Measurements from ENCODE around the gene NOD2. TPM values are rescaled to one million over a fixed set of nuclear protein-coding genes. Genes with fewer than 3 reads are reported as not detected.

Gene NOD2
- total and polyA plus RNA-seq, 2 of the 13 experiments (the other 11 are each of a cell fraction or from before 2014, with no cell fraction given) = 0.27 to 0.81 TPM

DNA sequence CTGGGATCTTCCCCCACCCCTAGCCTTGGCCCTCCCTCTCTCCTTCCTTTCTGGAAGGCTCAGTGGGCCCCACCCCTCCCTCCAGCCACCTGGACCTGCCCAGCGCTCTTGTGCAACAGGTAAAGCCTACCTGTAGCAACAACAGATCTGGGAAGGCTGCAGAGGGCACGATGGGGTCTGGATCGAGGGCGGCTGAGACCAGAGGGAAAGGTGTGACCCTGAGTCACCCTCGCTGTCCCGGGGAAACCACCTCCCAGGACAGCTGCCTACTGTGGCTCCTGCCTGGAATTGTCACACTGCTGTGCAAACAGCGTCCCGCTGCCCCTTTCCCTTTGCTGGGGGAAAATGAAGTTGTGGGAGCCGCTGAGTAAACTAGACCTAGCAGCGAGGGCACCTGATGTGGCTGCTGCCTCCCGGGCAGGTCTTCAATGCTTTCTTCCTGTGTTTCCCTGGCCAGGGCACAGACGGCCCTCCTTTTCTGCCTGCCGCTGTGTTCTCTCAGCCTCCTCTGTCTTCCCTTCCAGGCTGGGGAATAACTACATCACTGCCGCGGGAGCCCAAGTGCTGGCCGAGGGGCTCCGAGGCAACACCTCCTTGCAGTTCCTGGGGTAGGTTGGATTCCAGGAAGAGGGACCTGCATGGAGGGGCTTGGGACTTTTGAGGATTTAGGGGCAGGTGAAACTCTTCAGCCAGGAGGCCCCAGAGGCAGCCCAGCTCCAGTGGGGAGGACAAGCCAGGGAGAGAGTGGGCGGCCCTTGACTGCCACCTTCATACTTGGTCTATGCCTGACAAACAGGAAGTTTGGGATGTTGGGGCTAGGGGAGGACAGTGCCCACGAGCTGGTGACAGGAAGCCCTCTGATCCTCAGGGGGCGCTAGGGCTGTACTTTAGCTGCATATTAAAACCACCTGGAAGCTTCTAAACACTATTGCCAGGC lies 26.3 kb downstream of the NOD2 start (continued):
- TF ChIP-seq ZNF646 (CRISPR knock-in tag; IDR thresholded peaks at IDR 0.05) = no peak
- TF ChIP-seq, protein P1, sequence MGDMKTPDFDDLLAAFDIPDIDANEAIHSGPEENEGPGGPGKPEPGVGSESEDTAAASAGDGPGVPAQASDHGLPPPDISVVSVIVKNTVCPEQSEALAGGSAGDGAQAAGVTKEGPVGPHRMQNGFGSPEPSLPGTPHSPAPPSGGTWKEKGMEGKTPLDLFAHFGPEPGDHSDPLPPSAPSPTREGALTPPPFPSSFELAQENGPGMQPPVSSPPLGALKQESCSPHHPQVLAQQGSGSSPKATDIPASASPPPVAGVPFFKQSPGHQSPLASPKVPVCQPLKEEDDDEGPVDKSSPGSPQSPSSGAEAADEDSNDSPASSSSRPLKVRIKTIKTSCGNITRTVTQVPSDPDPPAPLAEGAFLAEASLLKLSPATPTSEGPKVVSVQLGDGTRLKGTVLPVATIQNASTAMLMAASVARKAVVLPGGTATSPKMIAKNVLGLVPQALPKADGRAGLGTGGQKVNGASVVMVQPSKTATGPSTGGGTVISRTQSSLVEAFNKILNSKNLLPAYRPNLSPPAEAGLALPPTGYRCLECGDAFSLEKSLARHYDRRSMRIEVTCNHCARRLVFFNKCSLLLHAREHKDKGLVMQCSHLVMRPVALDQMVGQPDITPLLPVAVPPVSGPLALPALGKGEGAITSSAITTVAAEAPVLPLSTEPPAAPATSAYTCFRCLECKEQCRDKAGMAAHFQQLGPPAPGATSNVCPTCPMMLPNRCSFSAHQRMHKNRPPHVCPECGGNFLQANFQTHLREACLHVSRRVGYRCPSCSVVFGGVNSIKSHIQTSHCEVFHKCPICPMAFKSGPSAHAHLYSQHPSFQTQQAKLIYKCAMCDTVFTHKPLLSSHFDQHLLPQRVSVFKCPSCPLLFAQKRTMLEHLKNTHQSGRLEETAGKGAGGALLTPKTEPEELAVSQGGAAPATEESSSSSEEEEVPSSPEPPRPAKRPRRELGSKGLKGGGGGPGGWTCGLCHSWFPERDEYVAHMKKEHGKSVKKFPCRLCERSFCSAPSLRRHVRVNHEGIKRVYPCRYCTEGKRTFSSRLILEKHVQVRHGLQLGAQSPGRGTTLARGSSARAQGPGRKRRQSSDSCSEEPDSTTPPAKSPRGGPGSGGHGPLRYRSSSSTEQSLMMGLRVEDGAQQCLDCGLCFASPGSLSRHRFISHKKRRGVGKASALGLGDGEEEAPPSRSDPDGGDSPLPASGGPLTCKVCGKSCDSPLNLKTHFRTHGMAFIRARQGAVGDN (CRISPR knock-in tag; IDR thresholded peaks at IDR 0.05) = peak; percentile 76
- peak; percentile 27; the same call in 1 of the 2 replicates for TF ChIP-seq ZC3H4 (CRISPR knock-in tag; IDR thresholded peaks at IDR 0.05; ENCODE audit: borderline replicate concordance)
- TF ChIP-seq, protein P2, sequence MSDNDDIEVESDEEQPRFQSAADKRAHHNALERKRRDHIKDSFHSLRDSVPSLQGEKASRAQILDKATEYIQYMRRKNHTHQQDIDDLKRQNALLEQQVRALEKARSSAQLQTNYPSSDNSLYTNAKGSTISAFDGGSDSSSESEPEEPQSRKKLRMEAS (IDR thresholded peaks at IDR 0.05) = peak; percentile 12; the same call in 1 of the 2 replicates
- TF ChIP-seq, protein P3, sequence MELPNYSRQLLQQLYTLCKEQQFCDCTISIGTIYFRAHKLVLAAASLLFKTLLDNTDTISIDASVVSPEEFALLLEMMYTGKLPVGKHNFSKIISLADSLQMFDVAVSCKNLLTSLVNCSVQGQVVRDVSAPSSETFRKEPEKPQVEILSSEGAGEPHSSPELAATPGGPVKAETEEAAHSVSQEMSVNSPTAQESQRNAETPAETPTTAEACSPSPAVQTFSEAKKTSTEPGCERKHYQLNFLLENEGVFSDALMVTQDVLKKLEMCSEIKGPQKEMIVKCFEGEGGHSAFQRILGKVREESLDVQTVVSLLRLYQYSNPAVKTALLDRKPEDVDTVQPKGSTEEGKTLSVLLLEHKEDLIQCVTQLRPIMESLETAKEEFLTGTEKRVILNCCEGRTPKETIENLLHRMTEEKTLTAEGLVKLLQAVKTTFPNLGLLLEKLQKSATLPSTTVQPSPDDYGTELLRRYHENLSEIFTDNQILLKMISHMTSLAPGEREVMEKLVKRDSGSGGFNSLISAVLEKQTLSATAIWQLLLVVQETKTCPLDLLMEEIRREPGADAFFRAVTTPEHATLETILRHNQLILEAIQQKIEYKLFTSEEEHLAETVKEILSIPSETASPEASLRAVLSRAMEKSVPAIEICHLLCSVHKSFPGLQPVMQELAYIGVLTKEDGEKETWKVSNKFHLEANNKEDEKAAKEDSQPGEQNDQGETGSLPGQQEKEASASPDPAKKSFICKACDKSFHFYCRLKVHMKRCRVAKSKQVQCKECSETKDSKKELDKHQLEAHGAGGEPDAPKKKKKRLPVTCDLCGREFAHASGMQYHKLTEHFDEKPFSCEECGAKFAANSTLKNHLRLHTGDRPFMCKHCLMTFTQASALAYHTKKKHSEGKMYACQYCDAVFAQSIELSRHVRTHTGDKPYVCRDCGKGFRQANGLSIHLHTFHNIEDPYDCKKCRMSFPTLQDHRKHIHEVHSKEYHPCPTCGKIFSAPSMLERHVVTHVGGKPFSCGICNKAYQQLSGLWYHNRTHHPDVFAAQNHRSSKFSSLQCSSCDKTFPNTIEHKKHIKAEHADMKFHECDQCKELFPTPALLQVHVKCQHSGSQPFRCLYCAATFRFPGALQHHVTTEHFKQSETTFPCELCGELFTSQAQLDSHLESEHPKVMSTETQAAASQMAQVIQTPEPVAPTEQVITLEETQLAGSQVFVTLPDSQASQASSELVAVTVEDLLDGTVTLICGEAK (IDR thresholded peaks at IDR 0.05) = no peak
- TF ChIP-seq, protein P3 (CRISPR knock-in tag; IDR thresholded peaks at IDR 0.05) = peak; percentile 19; the same call in 1 of the 2 replicates

All from HepG2 (cell line).